ENCODE data around the gene GATA5. TPM values are rescaled to one million over a fixed set of nuclear protein-coding genes. Genes with fewer than 3 reads are reported as not detected.

GATA5 gene
- total and polyA plus RNA-seq, 2 donors (not counting 3 experiments of a cell fraction or from before 2014, with no cell fraction given) = not detected

- Histone ChIP-seq H2AFZ (ENCODE audit: low read depth, low read length) (no peak overlapping the region), H3K27me3 (ENCODE audit: control insufficient read depth in 2 of 2, insufficient read depth in 2 of 2, low read length in 2 of 2) (peaks cover 0 to 2% of the 10 kb centered on the region in 2 experiments), H3K4me1 (ENCODE audit: control insufficient read depth, extremely low read depth, insufficient read depth, low read length) (no peaks in the 10 kb centered on the region), H3K4me2 (ENCODE audit: insufficient read depth, low read length) (no peak overlapping the region), H3K4me3 (replicated peaks in 1 of 3; ENCODE audit: insufficient read depth in 1 of 3, low read depth in 1 of 3, low read length in 3 of 3) (no peak overlapping the region), H3K27ac (ENCODE audit: insufficient read depth, low read depth, low read length) (no peak overlapping the region), H4K20me1 (replicated peaks; ENCODE audit: control insufficient read depth, extremely low read depth, insufficient read depth, low read length) (no peaks in the 10 kb centered on the region), H3K9ac (replicated peaks; ENCODE audit: extremely low read depth, insufficient read depth, low read length) (no peak overlapping the region), H3K9me1 (replicated peaks; ENCODE audit: control insufficient read depth, extremely low read depth, insufficient read depth, low read length) (no peaks in the 10 kb centered on the region), H3K9me3 (replicated peaks; ENCODE audit: control insufficient read depth, insufficient read depth, low read length) (no peaks in the 10 kb centered on the region), H3K79me2 (ENCODE audit: control insufficient read depth, insufficient read depth, low read length) (no peaks in the 10 kb centered on the region), H3K36me3 (ENCODE audit: control insufficient read depth in 2 of 2, extremely low read depth in 1 of 2, insufficient read depth in 2 of 2, low read length in 2 of 2) (no peaks in the 10 kb centered on the region)
- DNase-seq (ENCODE audit: low read depth, low spot score) (no peak), FAIRE-seq (no peak)
- ChIA-PET POLR2A (no interaction called here), CTCF (interaction anchor here (1.6 kb wide), 1 partner anchor 12 kb away, joined by 4 read pairs; no protein-coding TSS in a partner anchor)
- intact Hi-C loops (cut with micrococcal nuclease) = no loop called here
- dilution Hi-C loops (cut with MboI; ENCODE audit: extremely low pct_ligation_motif_present, low sequenced_read_pairs) = no loop called here
- BruUV-seq (replicated peaks) = no TSS peak
- TF ChIP-seq CTCF (IDR thresholded peaks at IDR 0.05; ENCODE audit: extremely low read depth in 1 of 2, insufficient read depth in 1 of 2, low read depth in 1 of 2, low read length in 2 of 2) (no peak), JUN (IDR thresholded peaks at IDR 0.05; ENCODE audit: borderline replicate concordance, insufficient read depth, insufficient read length, low read depth) (no peak), EZH2 (IDR thresholded peaks at IDR 0.05; ENCODE audit: borderline replicate concordance, low read depth, low read length, severe bottlenecking) (no peak), MYC (IDR thresholded peaks at IDR 0.05; ENCODE audit: low read depth, low read length) (no peak), MAX (IDR thresholded peaks at IDR 0.05; ENCODE audit: insufficient read depth, insufficient read length) (no peak), FOS (IDR thresholded peaks at IDR 0.05; ENCODE audit: borderline replicate concordance, insufficient read depth, low read length) (no peak), GATA2 (IDR thresholded peaks at IDR 0.05; ENCODE audit: insufficient read depth, insufficient read length, low read depth, low read length) (no peak), POLR2A (IDR thresholded peaks at IDR 0.05; ENCODE audit: low read depth, low read length) (no peak), POLR2AphosphoS5 (IDR thresholded peaks at IDR 0.05; ENCODE audit: insufficient read depth, low read depth, low read length) (no peak)
Observed at GRCh38 chr20:62511915-62512610, 36.3 kb upstream of the GATA5 start.

All from endothelial cell of umbilical vein (primary cell).